Measurements from ENCODE around the gene NUF2. TPM values are rescaled to one million over a fixed set of nuclear protein-coding genes. Genes with fewer than 3 reads are reported as not detected.
"Not testable (repeated sequence)": the region's sequence is repeated elsewhere in the genome, so short reads cannot be mapped to it uniquely, and the experiment has no call there.

NUF2 gene
- total RNA-seq, 2 donors from 2014 or later: 0.20 to 0.74 TPM

DNA sequence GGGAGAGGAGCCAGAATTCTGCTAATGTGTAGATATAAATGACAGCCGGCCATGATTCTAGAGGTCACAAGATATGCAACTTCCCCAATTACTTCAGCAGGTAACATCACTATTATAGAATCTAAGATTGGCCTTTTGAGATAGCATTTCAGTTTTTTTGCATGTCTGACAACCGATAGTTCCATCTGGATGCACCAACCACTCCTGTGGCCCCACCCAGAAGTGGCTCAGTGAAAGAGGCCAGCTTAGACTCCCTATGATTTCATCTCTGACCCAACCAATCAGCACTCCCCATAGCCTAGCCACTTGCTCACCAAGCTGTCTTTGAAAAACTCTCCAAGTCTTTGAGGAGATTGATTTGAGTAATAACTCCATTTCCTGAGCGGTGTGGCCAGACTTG is 30.3 kb upstream of the NUF2 start:
- no peak overlapping the region for H3K27ac ChIP-seq
- H3K4me3 ChIP-seq: no peak overlapping the region
- H3K36me3 ChIP-seq: no peaks in the 10 kb centered on the region
- no peaks in the 10 kb centered on the region for H3K9me3 ChIP-seq
- no peaks in the 10 kb centered on the region for H3K27me3 ChIP-seq
- TF ChIP-seq, protein P1, sequence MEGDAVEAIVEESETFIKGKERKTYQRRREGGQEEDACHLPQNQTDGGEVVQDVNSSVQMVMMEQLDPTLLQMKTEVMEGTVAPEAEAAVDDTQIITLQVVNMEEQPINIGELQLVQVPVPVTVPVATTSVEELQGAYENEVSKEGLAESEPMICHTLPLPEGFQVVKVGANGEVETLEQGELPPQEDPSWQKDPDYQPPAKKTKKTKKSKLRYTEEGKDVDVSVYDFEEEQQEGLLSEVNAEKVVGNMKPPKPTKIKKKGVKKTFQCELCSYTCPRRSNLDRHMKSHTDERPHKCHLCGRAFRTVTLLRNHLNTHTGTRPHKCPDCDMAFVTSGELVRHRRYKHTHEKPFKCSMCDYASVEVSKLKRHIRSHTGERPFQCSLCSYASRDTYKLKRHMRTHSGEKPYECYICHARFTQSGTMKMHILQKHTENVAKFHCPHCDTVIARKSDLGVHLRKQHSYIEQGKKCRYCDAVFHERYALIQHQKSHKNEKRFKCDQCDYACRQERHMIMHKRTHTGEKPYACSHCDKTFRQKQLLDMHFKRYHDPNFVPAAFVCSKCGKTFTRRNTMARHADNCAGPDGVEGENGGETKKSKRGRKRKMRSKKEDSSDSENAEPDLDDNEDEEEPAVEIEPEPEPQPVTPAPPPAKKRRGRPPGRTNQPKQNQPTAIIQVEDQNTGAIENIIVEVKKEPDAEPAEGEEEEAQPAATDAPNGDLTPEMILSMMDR (IDR thresholded peaks at IDR 0.05): no peak
- no peak for DNase-seq (ENCODE audit: low spot score)
- no peaks in the 10 kb centered on the region for H3K4me1 ChIP-seq

DNA sequence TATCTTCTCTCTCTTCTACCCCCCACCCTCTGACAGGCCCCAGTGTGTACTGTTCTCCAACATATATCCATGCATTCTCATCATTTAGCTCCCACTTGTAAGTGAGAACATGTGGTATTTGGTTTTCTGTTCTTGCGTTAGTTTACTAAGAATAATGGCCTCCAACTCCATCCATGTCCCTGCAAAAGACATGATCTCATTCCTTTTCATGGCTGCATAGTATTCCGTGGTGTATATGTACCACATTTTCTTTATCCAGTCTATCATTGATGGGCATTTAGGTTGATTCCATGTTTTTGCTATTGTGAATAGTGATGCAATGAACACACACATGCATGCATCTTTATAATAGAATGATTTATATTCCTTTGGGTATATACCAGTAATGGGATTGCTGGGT is 29.6 kb upstream of the NUF2 start:
- H3K36me3 ChIP-seq; H3K4me1 ChIP-seq; H3K27ac ChIP-seq; H3K27me3 ChIP-seq; H3K4me3 ChIP-seq; DNase-seq (ENCODE audit: low spot score); H3K9me3 ChIP-seq: not testable (repeated sequence)

DNA sequence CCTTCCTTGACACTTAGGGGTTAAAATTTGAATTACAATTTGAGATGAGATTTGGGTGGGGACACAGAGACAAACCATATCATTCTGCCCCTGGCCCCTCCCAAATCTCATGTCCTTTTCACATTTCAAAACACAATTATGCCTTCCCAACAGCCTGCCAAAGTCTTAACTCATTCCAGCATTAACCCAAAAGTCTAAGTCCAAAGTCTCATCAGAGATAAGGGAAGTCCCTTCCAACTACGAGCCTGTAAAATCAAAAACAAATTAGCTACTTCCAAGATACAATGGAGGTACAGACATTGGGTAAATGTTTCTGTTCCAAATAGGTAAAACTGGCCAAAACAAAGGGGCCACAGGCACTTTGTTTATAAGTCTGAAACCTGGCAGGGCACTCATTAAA is 28.3 kb upstream of the NUF2 start:
- not testable (repeated sequence) for H3K4me3 ChIP-seq; H3K36me3 ChIP-seq; H3K9me3 ChIP-seq; H3K27me3 ChIP-seq; DNase-seq (ENCODE audit: low spot score); H3K27ac ChIP-seq; H3K4me1 ChIP-seq

- H3K36me3 ChIP-seq: peaks cover 4% of the 10 kb centered on the region
- no peak overlapping the region for H3K4me3 ChIP-seq
- no peaks in the 10 kb centered on the region for H3K27me3 ChIP-seq
- no peak for DNase-seq (ENCODE audit: low spot score)
- no peaks in the 10 kb centered on the region for H3K9me3 ChIP-seq
- TF ChIP-seq, protein P1 (IDR thresholded peaks at IDR 0.05): no peak
- no peak overlapping the region for H3K27ac ChIP-seq
- no peaks in the 10 kb centered on the region for H3K4me1 ChIP-seq
Observed at GRCh38 chr1:163295949-163296348, 25.8 kb upstream of the NUF2 start.

- Histone ChIP-seq H3K4me3 (no peak overlapping the region), H3K9me3 (no peaks in the 10 kb centered on the region), H3K27ac (no peak overlapping the region), H3K4me1 (no peaks in the 10 kb centered on the region), H3K36me3 (peaks cover 4% of the 10 kb centered on the region), H3K27me3 (no peaks in the 10 kb centered on the region)
- no peak for DNase-seq (ENCODE audit: low spot score)
- TF ChIP-seq, protein P1 (IDR thresholded peaks at IDR 0.05): no peak
Observed at GRCh38 chr1:163296504-163297263, 25.1 kb upstream of the NUF2 start.

- H3K4me3 ChIP-seq: no peak overlapping the region
- no peak overlapping the region for H3K27ac ChIP-seq
- no peaks in the 10 kb centered on the region for H3K9me3 ChIP-seq
- peaks cover 4% of the 10 kb centered on the region for H3K36me3 ChIP-seq
- H3K4me1 ChIP-seq: no peaks in the 10 kb centered on the region
- DNase-seq (ENCODE audit: low spot score): no peak
- TF ChIP-seq, protein P1 (IDR thresholded peaks at IDR 0.05): no peak
- no peaks in the 10 kb centered on the region for H3K27me3 ChIP-seq
Observed at GRCh38 chr1:163298365-163298764, 23.4 kb upstream of the NUF2 start.

DNA sequence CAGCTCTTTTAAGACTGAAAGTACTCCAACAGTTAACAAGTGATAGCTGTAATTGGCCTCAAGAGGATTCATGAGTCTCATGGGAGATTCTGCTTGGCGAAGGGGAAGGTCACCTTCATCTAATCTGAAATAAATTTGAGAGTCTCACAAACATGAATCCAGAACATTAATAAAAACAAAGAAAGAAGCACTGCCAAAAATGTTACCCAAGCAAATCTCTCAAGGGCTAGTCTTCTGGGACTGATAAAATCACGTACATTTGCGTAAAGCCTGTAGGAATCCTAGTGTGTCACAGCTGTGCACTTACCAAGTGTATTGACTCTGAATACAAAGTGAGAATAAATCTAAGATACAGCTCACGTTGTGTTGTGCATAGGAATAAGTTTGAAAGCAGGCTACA is 21.2 kb upstream of the NUF2 start:
- no peak for DNase-seq (ENCODE audit: low spot score)
- Histone ChIP-seq H3K9me3 (no peaks in the 10 kb centered on the region), H3K4me3 (no peak overlapping the region), H3K27me3 (no peaks in the 10 kb centered on the region), H3K4me1 (no peaks in the 10 kb centered on the region), H3K27ac (no peak overlapping the region), H3K36me3 (peaks cover 4% of the 10 kb centered on the region)
- TF ChIP-seq, protein P1 (IDR thresholded peaks at IDR 0.05): no peak

Measured in right atrium auricular region (tissue), 2 donors.